Liver (tissue), 3 donors: ENCODE data around the gene IPP.

Experiments used
- CTCF ChIP-seq: fragments of 150-350 bp; IDR thresholded peaks from 2 replicates; pipeline ENCODE4 v1.5.1; 2017; ENCODE audit warnings: improper control_type of control experiment, low read depth, low read length; ENCODE audit not compliant: missing input control
- TAF1 ChIP-seq: conservative IDR thresholded peaks from 2 replicates; pipeline ENCODE4 v1.6.1; 2016; ENCODE audit warnings: antibody characterized with exemption, mild to moderate bottlenecking
- donor health status: healthy.
- donor health status: healthy.

GRCh38 chr1:45656573-45657226 lies 93.8 kb downstream of the IPP start:
- no peak for TF ChIP-seq CTCF
- no peak for TF ChIP-seq TAF1
